HG03457 (cell line): Measurements from ENCODE around the gene TTLL10.

Experiments
- ATAC-seq: cut with Tn5 transposase; IDR thresholded peaks from one replicate; pipeline ENCODE4 v1.9.1; 2021; ENCODE audit warnings: moderate number of reproducible peaks; ENCODE audit not compliant: unreplicated experiment

The TTLL10 gene

GRCh38 chr1:1157426-1157913 lies 16.2 kb upstream of the TTLL10 start:
- no peak for ATAC-seq

- ATAC-seq: no peak
Observed at GRCh38 chr1:1157914-1158710, 15.6 kb upstream of the TTLL10 start.

- ATAC-seq: no peak
Observed at GRCh38 chr1:1160281-1160930, 13.3 kb upstream of the TTLL10 start.

GRCh38 chr1:1161078-1161682 lies 12.5 kb upstream of the TTLL10 start:
- no peak for ATAC-seq

GRCh38 chr1:1161683-1162079 lies 12.0 kb upstream of the TTLL10 start:
- ATAC-seq: no peak

GRCh38 chr1:1162597-1163537 lies 10.8 kb upstream of the TTLL10 start:
- ATAC-seq: no peak

- ATAC-seq: no peak
Observed at GRCh38 chr1:1163538-1164070, 10.1 kb upstream of the TTLL10 start.

- ATAC-seq: no peak
Observed at GRCh38 chr1:1164361-1164700, 9.3 kb upstream of the TTLL10 start.

- no peak for ATAC-seq
Observed at GRCh38 chr1:1164701-1165451, 8.8 kb upstream of the TTLL10 start.

- no peak for ATAC-seq
Observed at GRCh38 chr1:1165485-1165884, 8.2 kb upstream of the TTLL10 start.

GRCh38 chr1:1165900-1166421 lies 7.7 kb upstream of the TTLL10 start:
- no peak for ATAC-seq

- no peak for ATAC-seq
Observed at GRCh38 chr1:1166642-1167397, 6.9 kb upstream of the TTLL10 start.

GRCh38 chr1:1167398-1167821 lies 6.3 kb upstream of the TTLL10 start:
- no peak for ATAC-seq

GRCh38 chr1:1167841-1168450 lies 5.7 kb upstream of the TTLL10 start:
- ATAC-seq: no peak

- ATAC-seq: no peak
Observed at GRCh38 chr1:1168451-1169411, 4.9 kb upstream of the TTLL10 start.

- ATAC-seq: no peak
Observed at GRCh38 chr1:1169429-1170214, 4.1 kb upstream of the TTLL10 start.
